HG02798 (cell line): ENCODE results near the gene REG4.
"Not testable (repeated sequence)": the region's sequence is repeated elsewhere in the genome, so short reads cannot be mapped to it uniquely, and the experiment has no call there.

Experiments used
- ATAC-seq: cut with Tn5 transposase; IDR thresholded peaks from one replicate; pipeline ENCODE4 v1.9.1; 2021; ENCODE audit warnings: mild to moderate bottlenecking; ENCODE audit not compliant: unreplicated experiment, poor library complexity

REG4 gene

GRCh38 chr1:119811387-119811786, at the start of gene REG4:
REG4 (minus strand) TSS chr1:119811460; CDS start chr1:119808769, 2,691 bp downstream.
- ATAC-seq = no peak

- ATAC-seq = no peak
Measured at GRCh38 chr1:119859647-119860046, 48.4 kb upstream of the REG4 start.

DNA sequence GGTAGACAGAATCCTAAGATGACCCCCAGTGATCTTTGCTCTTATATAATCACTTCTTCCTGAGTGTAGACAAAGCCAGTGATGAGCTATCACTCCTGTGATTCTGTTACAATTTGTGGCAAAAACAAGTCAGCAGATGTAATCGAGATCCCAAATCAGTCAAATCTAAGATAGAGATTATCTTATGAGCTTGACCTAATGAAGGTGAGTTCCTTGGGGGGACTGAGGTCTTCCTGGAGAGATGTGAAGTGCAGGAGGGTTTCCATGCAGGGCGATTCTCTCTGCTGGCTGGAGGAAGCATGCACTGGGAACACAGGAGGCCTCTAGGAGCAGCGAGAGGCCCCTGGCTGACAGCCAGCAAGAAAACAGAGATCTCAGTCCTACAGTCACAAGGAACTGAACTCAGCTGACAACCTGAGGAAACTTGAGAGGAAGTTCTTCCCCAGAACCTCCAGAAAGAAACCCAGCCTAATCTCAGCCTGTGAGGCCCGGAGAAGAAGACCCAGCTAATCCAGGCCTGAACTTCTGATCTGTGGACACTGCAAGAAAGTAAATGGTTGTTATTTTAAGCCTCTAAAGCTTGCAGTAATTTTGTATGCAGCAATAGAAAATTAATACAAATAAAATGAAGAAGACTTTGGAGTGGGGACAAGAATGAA, 47.4 kb upstream of the REG4 start:
- not testable (repeated sequence) for ATAC-seq

- ATAC-seq = no peak
Measured at GRCh38 chr1:119858126-119858525, 46.9 kb upstream of the REG4 start.

DNA sequence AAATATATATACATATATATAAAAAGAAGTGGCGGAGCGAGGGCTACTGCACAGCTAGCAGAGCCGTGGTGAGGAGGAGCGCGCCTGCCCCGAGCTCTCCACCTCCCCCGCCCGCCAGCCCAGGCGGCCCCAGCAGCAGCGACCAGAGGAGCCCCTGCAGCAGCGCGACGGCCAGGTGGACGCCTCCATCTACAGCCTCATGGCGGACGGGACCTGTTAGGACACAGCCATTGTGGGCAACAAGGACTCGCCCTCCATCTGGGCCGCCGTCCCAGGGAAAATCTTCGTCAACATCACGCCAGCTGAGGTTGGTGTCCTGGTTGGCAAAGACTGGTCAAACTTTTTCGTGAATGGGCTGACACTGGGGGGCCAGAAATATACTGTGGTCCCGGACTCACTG, 41.9 kb upstream of the REG4 start:
- ATAC-seq = no peak

GRCh38 chr1:119844206-119844605, 32.9 kb upstream of the REG4 start:
- not testable (repeated sequence) for ATAC-seq

GRCh38 chr1:119841306-119841705, 30.0 kb upstream of the REG4 start:
- ATAC-seq = no peak

GRCh38 chr1:119840745-119841144, 29.5 kb upstream of the REG4 start:
- no peak for ATAC-seq

GRCh38 chr1:119838236-119838635, 27.0 kb upstream of the REG4 start:
- ATAC-seq = no peak

DNA sequence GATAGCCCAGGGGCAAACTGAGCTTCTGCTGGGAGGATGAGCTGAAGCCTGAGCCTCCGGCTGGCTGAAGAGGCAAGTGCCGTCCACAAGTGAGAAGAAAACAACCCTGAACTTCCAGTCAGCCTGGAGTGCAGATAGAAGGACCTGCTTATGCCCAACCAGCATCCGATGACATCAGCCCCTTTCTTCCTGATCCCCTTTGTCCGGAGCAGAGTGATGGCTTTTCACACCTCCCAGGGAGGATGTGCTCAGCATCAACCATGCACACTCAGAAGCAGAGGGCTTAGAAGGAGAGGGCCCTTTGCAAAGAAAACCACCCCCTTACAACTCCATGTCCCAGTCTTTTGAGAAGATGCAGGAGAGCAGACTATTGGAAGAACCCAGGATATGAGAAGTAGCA, 23.7 kb upstream of the REG4 start:
- no peak for ATAC-seq

- ATAC-seq = no peak
Measured at GRCh38 chr1:119831027-119831426, 19.8 kb upstream of the REG4 start.

DNA sequence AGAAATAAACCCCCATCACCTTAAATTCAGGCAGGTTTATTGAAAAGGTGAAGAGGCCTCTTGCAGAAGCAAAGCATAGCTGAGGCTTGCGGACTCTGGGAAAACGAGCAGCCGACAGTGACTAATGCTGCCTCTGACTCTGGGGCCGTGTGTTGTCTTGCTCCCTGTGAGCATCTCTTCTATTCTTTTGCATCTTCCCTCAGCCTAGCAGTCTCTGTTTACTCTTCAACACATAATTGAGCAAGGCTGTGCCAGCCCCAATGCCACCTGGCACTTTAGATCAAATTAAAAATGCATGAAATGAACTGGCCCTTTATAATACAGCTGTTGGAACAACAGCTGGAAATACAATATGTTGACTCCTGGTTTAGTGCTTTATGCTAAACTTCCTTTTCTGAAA, 18.4 kb upstream of the REG4 start:
- no peak for ATAC-seq

- ATAC-seq = not testable (repeated sequence)
Measured at GRCh38 chr1:119829006-119829405, 17.7 kb upstream of the REG4 start.

DNA sequence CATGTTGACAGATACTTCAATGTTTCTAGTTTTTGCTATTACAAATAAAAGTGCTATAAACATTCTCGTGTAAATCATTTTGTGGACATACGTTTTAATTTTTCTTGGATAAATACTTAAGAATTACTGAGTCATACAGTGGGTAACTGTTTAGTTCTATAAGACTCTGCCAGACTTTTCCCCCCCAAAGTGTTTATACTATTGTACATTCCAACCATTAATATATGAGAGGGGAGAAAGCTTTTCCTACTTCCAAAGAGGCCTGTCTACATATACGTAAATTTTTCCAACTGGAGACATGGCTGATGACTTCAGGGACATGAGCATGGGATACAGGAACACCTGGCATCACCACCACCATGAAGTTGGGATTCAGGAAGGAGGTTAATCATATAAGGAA, 17.0 kb upstream of the REG4 start:
- ATAC-seq = no peak

DNA sequence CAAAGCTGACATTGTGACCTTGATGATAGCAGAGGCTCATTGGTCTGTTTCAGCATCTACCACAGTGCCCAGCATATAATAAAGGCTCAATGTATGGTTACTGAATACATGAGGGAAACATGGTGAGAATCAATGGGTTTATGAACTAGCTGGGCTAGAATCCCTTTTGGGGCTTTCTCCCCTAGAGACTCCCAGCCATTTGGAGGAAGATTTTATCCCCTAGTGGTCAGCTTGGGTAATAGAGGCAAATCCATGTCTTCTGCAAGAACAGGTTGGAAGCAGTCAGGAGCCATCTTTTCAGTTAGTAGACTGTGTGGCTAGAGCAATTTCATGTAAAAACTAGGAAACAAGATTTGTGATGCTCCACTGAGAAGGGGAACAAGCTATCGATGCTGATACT, 15.8 kb upstream of the REG4 start:
- no peak for ATAC-seq

DNA sequence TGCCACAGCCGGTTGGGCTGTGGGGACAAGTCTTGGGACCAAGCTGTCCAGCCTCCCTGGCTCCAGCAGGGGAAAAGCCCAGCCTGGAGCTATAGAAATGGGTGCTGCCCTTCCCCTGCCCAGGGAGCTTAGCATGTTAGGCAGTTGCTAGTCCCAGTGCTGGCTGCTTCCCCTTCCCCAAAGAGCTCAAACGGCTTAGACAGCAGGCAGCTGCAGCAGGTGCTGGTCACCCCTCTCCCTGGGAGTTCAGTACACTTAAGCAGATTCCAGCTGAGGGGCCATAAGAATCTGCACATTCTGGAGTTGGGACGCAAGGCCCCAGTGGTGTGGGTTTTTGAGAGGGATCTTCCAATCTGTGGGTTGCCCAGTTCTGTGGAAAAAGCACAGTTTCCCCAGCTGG, 11.1 kb upstream of the REG4 start:
- no peak for ATAC-seq

DNA sequence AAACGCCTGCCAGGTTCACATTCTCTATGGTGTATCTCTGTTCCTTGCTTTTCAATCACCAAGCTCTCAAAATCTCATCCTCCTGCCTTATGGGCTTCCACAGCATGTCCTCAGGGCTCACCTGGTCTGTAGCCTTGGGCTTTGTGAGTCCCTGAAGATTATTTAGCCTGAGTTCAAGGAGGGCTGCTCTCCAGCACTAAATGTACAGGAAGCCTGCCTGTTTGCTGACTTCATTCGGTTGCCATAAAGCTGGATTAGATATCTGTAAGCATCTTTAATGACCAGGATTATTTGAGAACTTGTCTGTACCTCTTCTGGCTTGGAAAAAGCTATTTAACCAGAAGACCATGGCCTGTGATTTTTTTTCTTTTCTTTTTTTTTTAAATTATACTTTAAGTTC, 6.9 kb upstream of the REG4 start:
- ATAC-seq = no peak

- no peak for ATAC-seq
Measured at GRCh38 chr1:119816407-119816806, 5.1 kb upstream of the REG4 start.

DNA sequence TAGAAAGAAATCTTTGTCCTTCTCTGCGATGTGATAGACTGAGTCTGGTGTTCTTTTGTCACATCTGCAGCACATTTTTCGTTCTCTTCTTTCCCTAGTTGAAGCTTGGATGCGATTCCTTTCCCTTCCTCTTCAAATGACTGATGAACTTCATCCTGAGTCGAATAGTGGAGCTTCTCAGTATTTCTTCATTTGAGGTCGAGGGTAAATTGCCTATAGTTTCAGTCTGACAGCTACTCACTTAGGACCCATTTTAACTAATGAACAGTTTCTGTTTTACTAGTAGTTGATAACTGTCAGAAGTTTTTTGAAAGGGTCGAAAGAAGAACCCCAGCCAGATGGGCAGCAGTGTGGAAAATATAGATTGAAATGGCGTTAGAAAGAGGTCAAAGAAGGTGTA, 4.7 kb upstream of the REG4 start:
- no peak for ATAC-seq

- ATAC-seq = no peak
Measured at GRCh38 chr1:119815361-119815760, 4.1 kb upstream of the REG4 start.

DNA sequence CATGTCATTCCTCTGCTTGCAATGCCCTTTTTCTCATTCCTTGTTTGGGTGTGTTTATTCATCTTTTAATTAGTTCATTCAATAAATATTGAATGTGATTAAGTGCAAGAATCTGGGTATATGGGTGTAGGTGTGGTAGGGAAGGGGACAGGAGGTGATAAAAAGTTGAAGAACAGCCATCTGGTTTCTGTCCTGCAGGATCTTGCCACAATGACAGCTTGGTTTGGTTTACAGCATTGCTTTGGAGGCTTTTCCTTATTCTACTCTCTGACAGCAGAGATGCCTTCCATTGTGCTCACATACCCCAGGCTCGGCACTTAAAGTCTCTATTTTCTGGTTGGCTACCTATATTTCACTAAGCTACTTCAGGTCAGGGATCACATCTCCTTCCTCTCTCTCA, 3.0 kb upstream of the REG4 start:
- ATAC-seq = no peak

DNA sequence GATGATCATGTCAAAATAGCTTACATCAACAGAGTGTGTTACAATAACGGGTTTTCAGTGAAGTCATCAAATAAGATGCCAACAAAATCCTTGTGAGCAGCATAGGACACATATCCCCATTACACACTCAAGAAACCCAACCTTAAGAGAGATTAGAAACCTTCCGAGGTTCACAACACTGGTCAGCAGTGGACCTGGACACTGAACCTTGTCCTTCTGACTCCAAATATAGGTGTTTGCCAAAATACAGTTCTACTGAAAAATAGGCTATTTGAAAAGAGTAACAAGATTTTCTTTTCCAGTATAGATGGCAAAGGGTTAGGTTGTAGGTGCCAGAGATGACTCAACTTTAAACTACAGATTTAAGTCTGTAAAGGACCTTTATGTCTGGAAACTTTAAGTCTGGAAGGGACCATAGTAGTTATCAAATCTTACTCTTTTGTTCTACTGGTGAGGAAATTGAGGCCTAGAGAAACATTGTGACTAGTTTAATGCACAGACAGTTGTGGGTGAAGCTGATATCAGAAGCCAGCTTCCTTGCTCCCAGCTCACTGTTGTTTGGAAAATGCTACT, 811 bp upstream of the REG4 start:
- no peak for ATAC-seq
